Karpas-422 (cell line): ENCODE data around the gene C1R. TPM values are rescaled to one million over a fixed set of nuclear protein-coding genes. Genes with fewer than 3 reads are reported as not detected.

ENCODE experiments used
- DNase-seq: peaks from one replicate; pipeline ENCODE4 v3.0.0-alpha.2; 2015
- H2AFZ ChIP-seq: fragments of 200-600 bp; sonication (generic); 2 replicates; pipeline ENCODE4 v1.6.1; 2014; ENCODE audit warnings: antibody characterized with exemption, low read length, mixed read lengths
- H3K27ac ChIP-seq: fragments of 200-600 bp; sonication (generic); 2 replicates; pipeline ENCODE4 v1.5.1; 2014; ENCODE audit warnings: mild to moderate bottlenecking, low read length, moderate library complexity
- H3K27me3 ChIP-seq: fragments of 200-600 bp; sonication (generic); 2 replicates; pipeline ENCODE4 v1.6.1; 2014; ENCODE audit warnings: low read length, mixed read lengths
- H3K36me3 ChIP-seq: fragments of 200-600 bp; sonication (generic); 2 replicates; pipeline ENCODE4 v1.6.1; 2014; ENCODE audit warnings: low read length, mixed read lengths; ENCODE audit not compliant: insufficient read depth
- H3K4me1 ChIP-seq: fragments of 200-600 bp; sonication (generic); 2 replicates; pipeline ENCODE4 v1.6.1; 2014; ENCODE audit warnings: mild to moderate bottlenecking, low read length, mixed read lengths
- H3K4me2 ChIP-seq: fragments of 200-600 bp; sonication (generic); 2 replicates; pipeline ENCODE4 v1.6.1; 2014; ENCODE audit warnings: low read length, low read depth, mild to moderate bottlenecking; ENCODE audit not compliant: poor library complexity, severe bottlenecking
- H3K4me3 ChIP-seq: fragments of 200-600 bp; sonication (generic); 2 replicates; pipeline ENCODE4 v1.5.1; 2014; ENCODE audit warnings: mild to moderate bottlenecking, antibody characterized with exemption, low read length, mixed read lengths
- H3K79me2 ChIP-seq: fragments of 200-600 bp; sonication (generic); 2 replicates; pipeline ENCODE4 v1.6.1; 2014; ENCODE audit warnings: mild to moderate bottlenecking, low read length, mixed read lengths
- H3K9ac ChIP-seq: fragments of 200-600 bp; sonication (generic); 2 replicates; pipeline ENCODE4 v1.6.0; 2014; ENCODE audit warnings: low read length
- H3K9me2 ChIP-seq: fragments of 200-600 bp; sonication (generic), shearing (Covaris generic); replicated peaks from 2 replicates; pipeline ENCODE4 v1.6.0; 2014; ENCODE audit warnings: mild to moderate bottlenecking, low read length, moderate library complexity; ENCODE audit not compliant: insufficient read depth
- H3K9me3 ChIP-seq: fragments of 300-700, 200-600 bp; sonication (generic); 2 replicates; pipeline ENCODE4 v1.6.1; 2014; ENCODE audit warnings: low read length, mixed read lengths
- H4K20me1 ChIP-seq: fragments of 200-600 bp; sonication (generic); 2 replicates; pipeline ENCODE4 v1.6.1; 2014; ENCODE audit warnings: mild to moderate bottlenecking, antibody characterized with exemption, low read length, low read depth; ENCODE audit not compliant: insufficient read depth
- total RNA-seq: library from RNA; depleted of rRNA; stranded (reverse); fragments of >200 nt; shearing (Covaris generic); gene quantifications from 2 replicates; pipeline ENCODE4 v1.2.3, GENCODE V29; 2014; ENCODE audit warnings: low replicate concordance; rRNA removed

The C1R gene
- 1.5 and 2.8 TPM in 2 replicates for total RNA-seq

- Histone ChIP-seq H3K79me2 (no peaks in the 10 kb centered on the region), H4K20me1 (no peaks in the 10 kb centered on the region), H3K4me3 (no peak within 1 kb of the TSS), H3K27ac (no peak within 1 kb of the TSS), H3K36me3 (no peaks in the 10 kb centered on the region), H3K9me3 (no peaks in the 10 kb centered on the region), H3K4me2 (peak within 1 kb of the TSS; percentile 38), H2AFZ (no peak within 1 kb of the TSS), H3K9ac (peak within 1 kb of the TSS; percentile 24; the same call in 1 of the 2 replicates), H3K4me1 (peaks cover 29% of the 10 kb centered on the region), H3K9me2 (no peaks in the 10 kb centered on the region), H3K27me3 (no peaks in the 10 kb centered on the region)
- peak; percentile 86 for DNase-seq
Observed at GRCh38 chr12:7092229-7092985, at the start of gene C1R. Gene C1R, minus strand, starts transcription at chr12:7092445. Its CDS starts 57 bp downstream, at chr12:7092388.

- Histone ChIP-seq H3K4me2 (no peak overlapping the region), H3K36me3 (no peaks in the 10 kb centered on the region), H3K4me3 (no peak overlapping the region), H3K9me2 (no peaks in the 10 kb centered on the region), H3K9me3 (no peaks in the 10 kb centered on the region), H3K27ac (no peak overlapping the region), H2AFZ (no peak overlapping the region), H3K27me3 (no peaks in the 10 kb centered on the region), H3K9ac (no peak overlapping the region), H4K20me1 (no peaks in the 10 kb centered on the region), H3K79me2 (no peaks in the 10 kb centered on the region), H3K4me1 (no peaks in the 10 kb centered on the region)
- DNase-seq, result no peak
Observed at GRCh38 chr12:7141351-7142005, 49.2 kb upstream of the C1R start.

- Histone ChIP-seq H3K27ac (no peak overlapping the region), H3K4me3 (no peak overlapping the region), H3K79me2 (no peaks in the 10 kb centered on the region), H3K9me2 (no peaks in the 10 kb centered on the region), H3K4me2 (no peak overlapping the region), H3K36me3 (no peaks in the 10 kb centered on the region), H3K27me3 (no peaks in the 10 kb centered on the region), H4K20me1 (no peaks in the 10 kb centered on the region), H2AFZ (no peak overlapping the region), H3K9me3 (no peaks in the 10 kb centered on the region), H3K4me1 (no peaks in the 10 kb centered on the region), H3K9ac (no peak overlapping the region)
- no peak for DNase-seq
Observed at GRCh38 chr12:7139200-7139599, 47.0 kb upstream of the C1R start.

GRCh38 chr12:7137908-7138307, 45.7 kb upstream of the C1R start:
- H3K27me3 ChIP-seq, result no peaks in the 10 kb centered on the region
- no peak overlapping the region for H3K27ac ChIP-seq
- H3K9me3 ChIP-seq, result no peaks in the 10 kb centered on the region
- H2AFZ ChIP-seq, result no peak overlapping the region
- H3K4me1 ChIP-seq, result no peaks in the 10 kb centered on the region
- no peak overlapping the region for H3K4me2 ChIP-seq
- DNase-seq, result no peak
- H4K20me1 ChIP-seq, result no peaks in the 10 kb centered on the region
- no peaks in the 10 kb centered on the region for H3K79me2 ChIP-seq
- no peaks in the 10 kb centered on the region for H3K9me2 ChIP-seq
- no peak overlapping the region for H3K4me3 ChIP-seq
- no peaks in the 10 kb centered on the region for H3K36me3 ChIP-seq
- no peak overlapping the region for H3K9ac ChIP-seq

GRCh38 chr12:7136676-7137075, 44.4 kb upstream of the C1R start:
- no peak overlapping the region for H3K27ac ChIP-seq
- no peaks in the 10 kb centered on the region for H3K27me3 ChIP-seq
- H3K9ac ChIP-seq, result no peak overlapping the region
- no peak overlapping the region for H3K4me2 ChIP-seq
- H3K9me3 ChIP-seq, result no peaks in the 10 kb centered on the region
- no peak overlapping the region for H2AFZ ChIP-seq
- no peaks in the 10 kb centered on the region for H3K9me2 ChIP-seq
- no peaks in the 10 kb centered on the region for H3K4me1 ChIP-seq
- no peaks in the 10 kb centered on the region for H3K79me2 ChIP-seq
- no peaks in the 10 kb centered on the region for H3K36me3 ChIP-seq
- H4K20me1 ChIP-seq, result no peaks in the 10 kb centered on the region
- DNase-seq, result no peak
- no peak overlapping the region for H3K4me3 ChIP-seq

- Histone ChIP-seq H3K79me2 (no peaks in the 10 kb centered on the region), H3K27me3 (no peaks in the 10 kb centered on the region), H3K9ac (no peak overlapping the region), H3K27ac (no peak overlapping the region), H3K4me1 (peaks cover 5% of the 10 kb centered on the region), H3K9me2 (no peaks in the 10 kb centered on the region), H3K36me3 (no peaks in the 10 kb centered on the region), H3K9me3 (no peaks in the 10 kb centered on the region), H3K4me3 (no peak overlapping the region), H2AFZ (no peak overlapping the region), H3K4me2 (no peak overlapping the region), H4K20me1 (no peaks in the 10 kb centered on the region)
- DNase-seq, result no peak
Observed at GRCh38 chr12:7136071-7136470, 43.8 kb upstream of the C1R start.

- Histone ChIP-seq H3K9me2 (no peaks in the 10 kb centered on the region), H3K36me3 (no peaks in the 10 kb centered on the region), H3K79me2 (no peaks in the 10 kb centered on the region)
Observed at GRCh38 chr12:7134396-7135166, 42.3 kb upstream of the C1R start.

GRCh38 chr12:7131502-7131866, 39.2 kb upstream of the C1R start:
- Histone ChIP-seq H3K9ac (peak overlapping the region; percentile 78), H2AFZ (no peak overlapping the region), H3K27ac (no peak overlapping the region), H3K27me3 (no peaks in the 10 kb centered on the region), H4K20me1 (0 out of 2 replicates have a peak, but pooled peaks cover 8% of the 10 kb centered on the region), H3K9me2 (no peaks in the 10 kb centered on the region), H3K4me2 (peak overlapping the region; percentile 83), H3K36me3 (no peaks in the 10 kb centered on the region), H3K4me3 (peak overlapping the region; percentile 74; the same call in 1 of the 2 replicates), H3K9me3 (no peaks in the 10 kb centered on the region), H3K79me2 (no peaks in the 10 kb centered on the region), H3K4me1 (peaks cover 21% of the 10 kb centered on the region)
- peak; percentile 56 for DNase-seq

More at GRCh38 chr12:7134396-7135166, 42.3 kb upstream of the C1R start:
- Histone ChIP-seq H3K9me3 (no peaks in the 10 kb centered on the region), H3K27ac (no peak overlapping the region), H3K9ac (no peak overlapping the region), H2AFZ (no peak overlapping the region), H3K27me3 (no peaks in the 10 kb centered on the region), H3K4me1 (peaks cover 16% of the 10 kb centered on the region), H4K20me1 (no peaks in the 10 kb centered on the region), H3K4me2 (no peak overlapping the region), H3K4me3 (no peak overlapping the region)
- DNase-seq, result no peak
